SHP77 treated with DMSO at 0.1 percent for 48 hours (cell line): ENCODE measurements around the gene KCNQ1.

ENCODE experiments used
- DNase-seq: peaks from one replicate; lab custom pipeline; 2025; lab: John Stamatoyannopoulos, UW

Gene KCNQ1

DNA sequence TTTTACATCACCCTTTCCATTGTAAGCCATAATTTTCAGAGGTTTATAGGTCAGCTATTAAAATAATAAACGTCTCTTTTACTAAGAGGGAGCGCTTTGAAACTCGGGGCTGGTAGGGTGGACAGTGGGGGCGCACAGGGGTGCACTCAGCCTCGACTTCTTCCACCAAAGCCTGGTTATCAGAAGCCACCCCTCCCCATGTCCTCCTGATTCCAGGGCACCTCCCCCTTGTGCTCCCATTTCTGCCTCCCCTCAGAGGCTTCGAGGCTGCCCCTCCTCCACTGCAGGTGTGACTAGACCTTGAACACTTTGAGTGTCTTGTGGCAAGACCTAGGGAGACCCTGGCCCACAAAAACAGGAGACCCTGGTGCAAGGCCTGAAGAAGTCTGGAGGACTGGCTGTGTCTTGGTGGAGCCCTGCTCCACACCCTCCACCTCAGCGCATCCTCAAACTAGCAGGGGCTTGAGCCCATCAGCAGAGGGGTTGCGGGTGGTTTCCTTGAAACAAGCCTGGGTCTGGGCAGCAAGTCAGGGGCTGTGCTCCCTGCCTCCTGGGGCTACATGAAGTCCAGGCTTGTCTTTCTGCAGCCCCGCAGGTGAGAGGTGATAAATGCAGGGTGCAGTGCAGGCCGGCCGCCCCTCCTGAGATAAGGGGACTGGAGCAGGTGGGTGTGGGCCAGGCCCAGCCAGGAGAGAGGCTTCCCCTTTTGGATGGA, 437.7 kb downstream of the KCNQ1 start:
- no peak for DNase-seq

DNA sequence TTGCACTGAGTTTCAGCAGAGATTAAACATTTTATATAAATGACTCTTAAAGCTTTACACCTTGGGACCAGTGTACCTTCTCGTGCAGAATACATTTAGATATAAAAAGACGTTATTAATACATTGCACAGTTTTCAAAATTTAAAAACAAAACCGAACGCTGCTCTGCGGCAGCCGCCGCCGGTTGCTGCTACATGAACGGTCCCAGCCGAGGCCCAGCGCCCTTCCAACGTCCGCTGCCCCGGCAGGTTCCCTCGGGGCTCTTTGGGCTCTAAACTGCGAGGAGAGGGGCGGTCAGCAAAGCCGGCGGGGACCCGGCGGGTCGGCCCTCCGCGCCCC, 438.8 kb downstream of the KCNQ1 start:
- DNase-seq, result no peak

DNA sequence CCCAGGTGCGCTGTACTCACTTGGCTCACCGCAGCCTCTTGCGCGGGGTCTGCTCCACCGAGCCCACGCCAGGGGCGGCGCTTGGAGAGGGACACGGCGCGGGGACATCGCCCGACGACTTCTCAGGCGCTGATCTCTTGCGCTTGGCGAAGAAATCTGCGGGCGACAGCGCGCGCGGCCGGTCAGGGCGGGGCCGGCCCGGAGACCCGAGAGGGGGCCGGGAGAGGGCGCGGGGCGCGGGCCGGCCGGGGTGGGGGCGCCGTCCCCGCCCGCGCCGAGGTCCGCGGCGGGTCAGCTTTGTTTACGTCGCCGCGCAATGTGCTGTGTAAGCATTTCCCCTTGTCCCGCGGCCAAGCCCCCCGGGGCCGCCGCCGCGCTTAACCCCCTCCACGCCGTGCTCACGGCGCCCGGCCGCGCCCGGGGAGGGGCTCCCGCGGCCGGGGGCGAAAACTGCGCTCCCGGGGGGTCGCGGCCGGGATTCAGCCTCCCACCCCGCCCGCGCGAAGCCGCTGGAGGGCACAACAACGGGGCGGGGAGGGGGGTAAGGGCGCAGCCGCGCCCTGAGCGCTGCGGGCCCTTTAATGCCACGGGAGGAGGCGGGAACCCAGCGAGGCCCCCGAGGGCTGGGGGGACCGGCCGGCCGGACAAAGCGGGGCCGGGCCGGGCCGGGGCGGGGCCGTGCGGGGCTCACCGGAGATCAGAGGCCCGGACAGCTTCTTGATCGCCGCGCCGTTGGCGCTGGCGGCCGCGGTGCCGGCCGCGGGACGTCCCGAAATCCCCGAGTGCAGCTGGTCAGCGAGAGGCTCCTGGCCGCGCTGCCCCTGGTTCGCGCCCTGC, 439.4 kb downstream of the KCNQ1 start:
- DNase-seq, result no peak

DNA sequence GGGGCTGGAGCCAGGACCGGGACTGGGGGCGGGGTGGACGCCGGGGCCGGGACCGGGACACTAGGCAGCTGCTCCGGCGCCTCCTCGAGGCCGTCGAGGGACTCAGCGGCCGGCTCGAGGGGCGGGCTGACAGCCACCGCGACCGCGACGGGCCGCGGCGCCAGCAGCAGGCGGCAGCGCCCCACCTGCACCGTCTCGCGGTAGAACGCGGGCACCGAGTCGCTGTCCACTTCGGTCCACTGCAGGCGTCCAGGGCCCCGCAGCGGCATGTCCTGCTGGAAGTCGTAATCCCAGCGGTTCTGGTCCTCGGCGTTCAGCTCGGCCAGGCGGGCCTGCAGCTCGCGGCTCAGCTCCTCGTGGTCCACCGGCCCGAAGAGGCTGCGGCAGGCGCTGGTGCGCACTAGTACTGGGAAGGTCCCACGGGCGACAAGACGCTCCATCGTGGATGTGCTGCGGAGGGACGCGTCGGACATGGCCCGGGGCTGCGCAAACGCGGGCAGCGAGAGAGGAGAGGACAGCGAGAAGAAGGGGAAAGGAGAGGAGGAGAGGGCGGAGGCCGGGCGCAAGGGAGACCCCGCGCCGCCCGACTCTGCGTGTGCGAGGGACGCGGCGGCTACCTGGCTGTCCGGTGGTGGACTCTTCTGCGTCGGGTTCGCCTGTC, 440.3 kb downstream of the KCNQ1 start:
- DNase-seq, result no peak

DNA sequence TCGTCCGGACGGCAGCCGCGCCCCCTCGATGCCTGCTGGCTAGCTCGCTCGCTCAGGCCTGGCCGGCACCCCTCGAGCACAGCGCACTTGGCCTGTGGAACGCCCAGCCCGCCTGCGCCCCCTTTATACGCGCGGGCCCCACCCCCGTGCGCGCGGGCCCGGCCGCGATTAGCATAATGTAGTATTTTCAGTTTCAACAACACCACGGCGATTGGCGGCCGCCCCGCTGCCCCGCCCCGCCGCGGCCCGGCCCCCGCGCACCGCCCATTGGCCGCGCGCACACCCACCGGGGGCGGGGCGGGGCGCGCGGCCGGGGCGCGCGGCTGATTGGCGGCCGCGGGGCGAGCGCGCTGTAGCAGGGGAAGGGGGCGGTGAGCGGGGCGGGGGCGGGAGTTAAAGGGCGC, 440.9 kb downstream of the KCNQ1 start, which contains the start of gene CDKN1C:
Gene CDKN1C, minus strand, starts transcription at position 98 of the 404 bp plus-strand sequence. CDS start 319 bp downstream, outside the sequence.
- DNase-seq, result peak; percentile 39

DNA sequence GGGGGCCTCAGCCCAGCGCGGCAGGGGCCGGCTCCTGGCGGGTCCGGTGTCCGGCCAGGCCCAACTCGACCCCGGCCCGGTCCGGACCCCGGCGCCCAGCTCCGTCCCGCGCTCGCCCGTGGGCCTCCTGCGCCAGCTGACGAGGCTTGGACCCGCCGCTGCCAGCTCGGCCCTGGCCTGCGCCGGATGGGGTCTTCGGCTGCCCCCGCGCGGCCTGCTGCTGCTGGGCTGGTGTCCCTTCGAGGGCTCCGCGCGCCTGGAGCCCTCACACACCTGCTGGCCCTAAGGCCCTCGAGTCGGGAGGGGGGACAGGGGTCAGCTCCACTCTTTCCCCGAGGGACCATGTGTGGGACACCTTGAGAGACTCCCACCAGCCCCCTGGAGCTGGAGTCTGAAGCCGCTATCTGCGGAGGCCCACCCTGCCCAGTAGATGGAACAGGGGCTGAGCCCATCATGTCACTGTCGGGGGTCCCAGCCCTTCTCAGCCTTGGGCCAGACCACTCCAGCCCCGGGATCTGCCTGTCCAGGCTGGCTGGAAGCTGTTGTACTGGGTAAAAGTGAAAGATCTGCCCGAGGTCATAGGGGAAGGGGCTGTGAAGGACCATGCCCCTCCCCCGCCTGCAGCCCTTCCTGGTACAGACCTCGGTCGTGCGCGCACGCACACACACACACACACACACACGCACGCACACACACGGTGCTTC, 441.5 kb downstream of the KCNQ1 start:
- no peak for DNase-seq

DNA sequence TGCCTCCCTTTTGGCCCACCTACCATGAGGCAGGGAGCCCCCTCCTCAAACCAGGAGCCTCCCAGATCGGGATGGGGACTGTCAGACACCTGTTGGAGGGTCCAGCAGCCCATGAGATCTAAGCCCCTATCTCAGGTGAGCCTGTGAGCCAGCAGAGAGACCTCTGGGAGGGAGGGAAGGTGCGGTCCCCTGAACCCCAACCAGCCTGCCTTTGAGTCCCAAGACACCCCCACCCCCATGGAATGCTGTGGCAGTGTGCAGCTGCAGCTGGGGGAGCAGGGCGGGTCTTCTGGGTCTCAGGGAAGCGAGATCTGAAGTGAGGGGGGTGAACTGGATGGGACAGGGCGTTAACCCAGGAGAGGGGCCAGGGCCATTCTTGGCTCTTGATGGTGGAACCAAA, 442.1 kb downstream of the KCNQ1 start:
- no peak for DNase-seq

DNA sequence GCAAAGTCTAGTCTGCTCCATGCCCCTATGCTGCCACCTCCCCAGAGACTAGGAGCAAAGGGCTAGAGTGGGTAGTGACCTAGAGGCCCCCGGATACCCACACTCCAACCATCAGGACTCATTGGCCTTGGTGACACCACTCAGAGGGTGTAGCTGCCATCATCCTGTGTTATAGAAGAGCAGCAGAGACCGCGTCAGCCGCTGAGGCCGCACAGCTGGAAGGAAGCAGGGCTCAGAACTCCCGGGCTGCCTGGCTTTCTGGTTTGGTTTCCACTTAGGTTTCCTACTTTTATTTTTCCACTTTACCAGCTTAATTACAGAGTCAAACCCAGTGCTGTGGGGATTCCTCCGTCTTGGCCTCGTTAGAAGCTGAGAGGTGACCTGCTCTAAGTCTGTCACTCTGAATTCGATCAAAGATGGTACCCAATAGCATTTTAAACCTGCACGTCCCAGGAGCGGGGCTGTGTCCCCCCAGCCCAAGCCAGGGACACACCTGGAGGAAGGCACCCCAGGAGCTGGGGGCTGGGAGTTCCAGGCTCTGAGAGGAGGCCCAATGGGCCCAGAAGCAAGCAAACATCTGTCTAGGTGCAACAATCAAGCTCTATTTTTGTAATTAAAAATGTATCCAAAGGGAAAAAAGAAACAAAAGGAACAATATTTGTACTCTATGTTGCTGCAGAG, 442.8 kb downstream of the KCNQ1 start:
- no peak for DNase-seq

DNA sequence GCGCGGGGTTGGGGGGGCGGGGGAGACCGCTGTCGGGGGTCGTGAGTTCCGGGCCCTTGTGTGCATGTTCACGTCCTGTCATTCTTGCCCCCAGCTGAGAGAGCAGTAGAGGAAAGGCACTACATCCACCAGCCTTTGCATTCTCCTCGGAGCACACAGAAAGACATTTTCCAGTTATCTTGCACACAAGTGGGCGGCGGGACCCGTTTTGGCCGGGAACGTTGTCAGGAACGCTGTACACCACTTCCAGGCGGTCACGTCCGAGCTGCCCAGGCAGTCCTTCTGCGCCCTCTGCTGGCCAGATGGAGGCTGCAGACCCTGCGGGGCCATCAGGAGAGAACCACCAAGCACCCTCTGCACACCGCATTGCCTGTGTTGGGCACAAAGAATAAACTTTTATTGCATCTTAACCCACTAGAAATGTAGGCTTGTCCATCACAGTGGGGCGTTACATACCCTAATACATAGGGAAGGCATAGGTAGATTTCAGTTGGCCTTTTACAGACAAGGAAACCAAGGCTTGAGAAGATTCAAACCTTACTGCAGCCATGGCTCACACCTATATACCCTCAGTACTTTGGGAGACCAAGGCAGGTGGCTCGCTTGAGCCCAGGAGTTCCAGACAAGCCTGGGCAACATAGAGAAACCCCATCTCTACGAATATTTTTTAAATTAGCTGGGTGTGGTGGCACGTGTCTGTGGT, 443.6 kb downstream of the KCNQ1 start:
- no peak for DNase-seq

DNA sequence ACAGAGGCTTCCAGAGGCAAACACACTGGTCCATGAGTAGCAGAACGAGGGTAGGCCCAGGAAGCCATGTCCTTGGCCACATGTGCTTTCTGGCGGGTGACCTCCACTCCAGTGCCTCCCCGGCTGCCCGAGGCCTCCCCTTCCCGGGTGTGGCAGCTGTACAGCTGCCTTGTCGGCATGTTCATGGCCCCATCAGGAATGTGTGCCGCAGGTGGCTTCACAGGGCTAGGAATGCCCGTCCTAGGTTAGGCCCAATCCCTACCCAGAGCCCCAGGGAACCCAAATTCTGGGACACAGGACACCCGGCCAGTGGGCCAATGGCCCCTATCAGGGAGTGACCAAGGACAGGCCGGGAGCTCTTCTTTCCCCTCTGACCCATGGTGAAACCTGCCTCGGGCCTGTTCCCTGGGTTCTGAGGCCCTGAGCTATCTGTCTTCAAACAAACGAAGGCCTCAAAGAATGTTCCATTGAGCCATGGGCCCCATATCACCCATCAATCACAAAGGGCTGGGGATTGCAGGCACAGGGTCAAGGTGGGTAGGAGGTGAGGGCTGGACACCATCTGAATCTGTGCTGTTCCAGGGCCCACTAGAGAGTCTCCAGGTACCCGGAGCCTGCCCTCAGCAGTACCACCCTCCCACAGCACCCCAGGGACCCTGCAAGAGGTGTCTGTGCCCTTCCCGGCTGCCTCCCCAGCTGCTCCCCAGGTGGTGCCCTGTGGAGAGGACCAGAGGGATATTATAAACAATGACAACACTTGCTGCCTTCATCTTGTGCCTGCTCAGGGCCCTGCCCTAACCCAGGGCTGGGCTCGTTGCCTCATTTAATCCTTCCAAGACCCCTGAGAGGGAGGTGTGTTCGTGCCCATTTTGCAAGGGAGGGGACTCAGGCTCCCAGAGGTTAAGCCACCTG, 444.8 kb downstream of the KCNQ1 start:
- DNase-seq, result no peak

DNA sequence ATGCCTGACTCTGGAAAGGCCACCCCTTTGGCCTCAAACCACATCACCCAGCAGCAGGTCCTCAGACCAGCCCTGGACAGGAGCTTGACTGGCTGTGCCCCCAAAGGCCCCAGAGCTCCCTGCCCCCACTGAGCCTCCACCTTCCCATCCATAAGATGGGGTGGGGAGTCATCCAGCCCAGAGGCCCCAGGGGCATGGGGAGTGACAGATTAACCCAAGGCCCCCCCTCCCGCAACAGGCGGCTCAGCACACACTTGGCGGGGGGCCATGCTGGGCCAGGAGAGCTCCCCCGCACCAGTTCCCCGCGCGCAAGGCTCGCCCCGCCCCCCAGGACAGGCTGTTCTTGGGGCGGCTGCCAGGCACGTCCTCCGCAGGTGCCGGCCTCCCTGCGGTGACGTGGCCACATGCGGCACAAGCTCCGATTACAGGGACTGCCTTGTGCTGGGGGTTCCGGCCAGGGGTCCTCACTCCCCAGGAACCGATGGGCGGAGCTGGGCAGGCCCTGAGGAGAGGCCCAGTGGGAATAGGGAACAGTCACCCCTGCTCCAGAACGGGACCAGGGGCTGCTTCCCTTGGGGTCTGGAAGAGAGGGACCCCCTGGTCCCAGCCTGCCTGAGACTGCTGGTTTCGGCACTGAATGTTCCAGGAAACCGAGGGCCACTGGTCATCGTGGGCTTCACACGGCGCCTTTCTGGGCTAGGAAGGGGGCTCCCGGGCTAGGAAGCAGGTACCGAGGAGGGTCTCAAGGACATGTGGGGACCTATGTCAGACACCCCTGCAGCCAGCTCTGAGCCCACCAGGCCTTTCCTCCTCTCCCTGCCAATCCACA, 445.9 kb downstream of the KCNQ1 start:
- no peak for DNase-seq

DNA sequence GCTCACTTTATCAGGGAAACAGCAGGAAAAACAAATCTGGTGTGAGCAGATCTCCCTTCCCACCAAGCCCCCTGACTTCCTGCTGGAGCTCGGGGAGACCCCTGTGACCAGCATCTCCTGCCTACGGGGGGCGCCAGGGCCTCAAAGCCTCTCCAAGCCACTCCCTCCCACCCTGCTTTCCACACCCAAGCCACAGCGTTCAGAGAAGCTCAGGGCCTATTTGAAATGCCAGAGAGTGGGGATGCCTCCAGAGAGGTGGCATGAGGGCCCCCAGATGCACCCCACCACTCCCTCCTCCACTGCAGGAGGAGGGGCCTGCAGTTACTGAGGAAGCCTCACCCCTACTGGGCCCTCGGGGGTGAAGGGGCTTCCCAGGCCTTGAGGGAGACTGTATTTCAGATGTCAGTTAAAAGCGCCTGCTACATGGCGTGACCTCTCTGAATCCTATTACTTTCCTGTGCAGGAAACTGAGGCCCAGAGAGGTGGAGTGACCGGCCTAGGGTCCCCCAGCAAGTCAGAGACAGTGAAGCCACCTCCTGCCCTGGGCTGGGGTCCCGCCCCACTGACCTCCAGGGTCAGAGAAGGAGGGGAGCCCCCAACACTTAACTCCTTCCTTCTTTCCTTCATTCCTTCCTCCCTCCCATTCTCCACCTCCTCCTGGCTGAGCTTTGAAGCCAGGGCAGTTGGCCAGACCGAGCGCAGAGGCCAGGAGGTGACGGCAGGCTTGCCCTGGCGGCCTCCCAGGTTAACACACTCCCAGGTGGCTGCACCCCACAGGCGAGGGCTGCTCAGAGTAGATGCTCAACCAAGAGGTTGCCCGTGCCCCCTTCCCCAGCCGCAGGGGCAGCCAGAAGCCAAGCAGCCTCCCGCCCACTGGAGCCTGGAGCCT, 446.8 kb downstream of the KCNQ1 start:
- DNase-seq, result no peak

DNA sequence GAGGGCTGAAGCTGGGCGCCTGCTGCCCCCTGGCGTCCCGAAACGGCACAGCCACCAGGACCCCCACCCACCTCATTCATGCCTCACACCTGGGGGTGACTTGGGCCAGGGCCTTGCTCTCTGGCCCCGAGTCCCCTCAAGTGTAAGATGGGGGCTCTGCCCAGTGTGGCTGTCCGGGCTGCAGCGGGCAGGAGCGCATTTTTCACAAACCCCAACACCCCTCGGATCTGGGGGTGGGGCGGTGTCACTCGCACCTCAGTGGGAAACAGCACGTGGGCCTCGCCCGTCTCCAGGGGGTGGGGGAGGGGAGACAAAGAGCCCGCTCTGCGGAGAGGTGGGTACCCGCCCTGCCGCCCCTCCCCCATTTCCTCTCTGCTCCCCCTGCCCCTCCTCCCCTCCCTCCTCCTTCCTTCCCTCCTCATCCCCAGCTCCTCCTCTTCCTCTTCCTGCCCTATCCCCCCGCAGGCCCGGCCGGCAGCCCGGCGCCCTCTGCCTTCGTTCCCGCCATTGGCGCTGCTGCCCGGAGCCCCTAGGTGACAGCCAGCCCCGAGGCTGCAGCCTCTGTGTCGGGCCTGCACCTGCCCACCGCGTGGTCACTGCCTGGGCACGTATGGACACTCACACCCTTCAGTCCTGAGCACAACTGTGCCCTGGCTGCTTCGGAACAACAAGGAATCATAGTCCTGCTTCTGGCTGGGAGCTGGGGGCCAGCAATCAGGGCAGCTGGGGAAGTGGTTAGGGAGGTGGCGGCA, 447.6 kb downstream of the KCNQ1 start:
- DNase-seq, result no peak

DNA sequence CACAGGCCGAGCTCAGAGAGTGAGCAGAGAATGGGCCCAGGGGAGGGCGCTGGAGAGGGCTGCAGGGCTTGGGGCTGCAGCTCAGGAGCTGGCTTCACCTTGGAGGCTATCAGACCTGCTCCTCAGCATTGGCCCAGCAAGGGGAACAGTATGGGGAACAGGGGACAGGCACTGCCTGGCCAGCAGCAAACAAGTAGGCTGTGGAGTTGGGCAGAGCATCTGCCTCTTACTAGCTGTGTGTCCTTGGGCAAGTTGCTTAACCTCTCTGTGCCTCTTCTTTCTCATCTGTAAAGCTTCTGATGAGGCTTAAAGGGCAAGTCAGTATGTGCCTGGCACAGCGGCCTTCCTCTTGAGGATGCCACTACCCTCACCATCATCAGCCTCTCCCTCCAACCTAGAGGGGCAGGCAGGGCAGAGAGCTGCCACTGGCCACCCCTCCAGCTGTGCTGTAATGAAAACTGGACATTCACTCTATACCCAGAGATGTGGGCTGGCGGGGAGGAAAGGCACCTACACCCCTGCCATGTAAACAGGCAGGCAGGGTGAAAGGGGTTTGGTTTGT, 448.2 kb downstream of the KCNQ1 start:
- no peak for DNase-seq

DNA sequence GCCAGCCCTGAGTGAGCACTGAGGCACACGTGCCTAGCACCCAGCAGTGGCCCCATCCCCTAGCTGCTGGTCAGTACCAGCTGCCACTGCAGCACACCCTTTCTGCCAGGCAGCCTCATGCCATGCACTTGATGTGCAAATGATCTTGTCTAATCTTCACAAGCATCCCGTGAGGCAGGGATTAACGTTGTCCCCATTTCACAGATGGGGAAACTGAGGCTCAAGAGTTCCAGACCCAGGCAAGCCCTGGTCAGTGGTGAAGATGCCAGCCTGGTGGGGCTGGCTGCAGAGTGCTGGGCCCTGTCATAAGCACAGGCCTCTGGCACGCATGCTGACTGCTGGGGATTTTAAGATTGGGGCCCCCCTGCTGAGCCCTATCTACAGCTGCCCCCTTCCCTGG, 449.1 kb downstream of the KCNQ1 start:
- no peak for DNase-seq

DNA sequence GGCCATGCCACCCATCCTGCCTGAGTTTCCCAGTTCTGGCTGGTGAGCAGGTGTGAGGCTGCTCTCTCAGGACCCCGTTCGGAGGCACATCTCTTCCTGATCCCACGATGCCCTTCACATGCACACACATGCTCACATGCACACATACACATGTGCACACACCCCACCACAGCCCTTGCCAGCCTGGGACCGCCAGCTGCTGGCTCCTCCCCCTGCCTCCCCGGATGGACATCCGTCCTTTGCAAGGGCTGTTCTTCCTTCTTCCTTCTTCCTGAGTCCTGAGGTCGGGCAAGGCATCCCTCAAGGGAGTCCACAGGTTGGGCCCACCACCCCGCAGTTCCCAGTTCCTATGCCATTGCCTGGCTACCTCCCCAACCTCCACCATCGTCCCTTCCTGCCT, 451.2 kb downstream of the KCNQ1 start:
- DNase-seq, result no peak

DNA sequence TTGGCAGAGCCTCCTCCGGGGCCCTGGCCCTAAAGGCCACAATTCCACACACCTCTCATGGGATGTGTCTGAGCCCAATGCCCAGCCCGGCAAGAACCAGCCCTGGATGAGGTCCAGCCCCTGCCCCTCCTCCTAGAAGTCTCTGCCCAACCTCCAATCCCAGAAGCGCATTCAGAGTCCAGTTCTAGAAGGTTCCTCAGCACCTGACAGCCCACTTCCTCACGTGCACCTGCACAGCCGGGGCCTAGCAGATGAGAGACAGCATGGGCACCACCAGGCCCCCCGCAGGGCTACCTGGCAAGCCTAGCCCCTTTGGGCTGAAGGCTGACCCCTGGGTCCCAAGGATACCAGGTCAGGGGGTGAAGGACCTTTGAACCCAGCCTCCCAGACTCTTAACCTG, 452.2 kb downstream of the KCNQ1 start:
- no peak for DNase-seq
